Measurements from ENCODE around the gene SLC29A1.
A peak's percentile ranks its signal among the peaks of the same experiment; 100 is the strongest.
"Not testable (repeated sequence)": the region's sequence is repeated elsewhere in the genome, so short reads cannot be mapped to it uniquely, and the experiment has no call there.

SLC29A1 gene

DNA sequence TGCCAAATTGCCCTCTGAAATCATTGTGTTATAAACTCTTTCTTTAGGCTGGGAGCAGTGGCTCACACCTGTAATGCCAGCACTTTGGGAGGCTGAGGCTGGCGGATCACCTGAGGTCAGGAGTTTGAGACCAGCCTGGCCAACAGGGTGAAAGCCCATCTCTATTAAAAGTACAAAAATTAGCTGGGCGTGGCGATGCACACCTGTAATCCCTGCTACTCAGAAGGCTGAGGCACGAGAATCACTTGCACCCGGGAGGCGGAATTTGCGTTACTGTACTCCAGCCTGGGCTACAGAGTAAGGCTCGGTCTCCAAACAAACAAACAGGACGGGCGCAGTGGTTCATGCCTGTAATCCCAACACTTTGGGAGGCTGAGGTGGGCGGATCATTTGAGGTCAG is 27.0 kb upstream of the SLC29A1 start:
- not testable (repeated sequence) for DNase-seq

GRCh38 chr6:44198684-44199083 is 24.7 kb upstream of the SLC29A1 start:
- no peak for DNase-seq

DNA sequence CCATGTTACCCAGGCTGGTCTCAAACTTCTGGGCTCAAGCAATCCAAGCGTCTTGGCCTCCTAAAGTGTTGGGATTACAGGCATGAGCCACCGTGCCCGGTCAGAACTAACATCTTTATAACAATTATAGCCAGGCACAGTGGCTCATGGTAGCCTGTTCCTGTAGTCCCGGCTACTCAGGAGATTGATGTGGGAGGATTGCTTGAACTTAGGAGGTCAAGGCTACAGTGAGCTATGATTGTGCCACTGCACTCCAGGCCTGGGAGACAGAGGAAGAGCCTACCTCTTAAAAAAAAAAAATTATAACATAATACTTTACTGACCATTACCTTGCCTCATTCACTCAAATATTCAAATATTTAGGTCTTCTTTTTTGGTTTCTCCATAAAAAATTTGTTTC is 23.5 kb upstream of the SLC29A1 start:
- no peak for DNase-seq

- no peak for DNase-seq
These were observed 22.2 kb upstream of the SLC29A1 start for GRCh38 chr6:44201200-44201599.

GRCh38 chr6:44201638-44202303 is 21.6 kb upstream of the SLC29A1 start:
- DNase-seq = no peak

DNA sequence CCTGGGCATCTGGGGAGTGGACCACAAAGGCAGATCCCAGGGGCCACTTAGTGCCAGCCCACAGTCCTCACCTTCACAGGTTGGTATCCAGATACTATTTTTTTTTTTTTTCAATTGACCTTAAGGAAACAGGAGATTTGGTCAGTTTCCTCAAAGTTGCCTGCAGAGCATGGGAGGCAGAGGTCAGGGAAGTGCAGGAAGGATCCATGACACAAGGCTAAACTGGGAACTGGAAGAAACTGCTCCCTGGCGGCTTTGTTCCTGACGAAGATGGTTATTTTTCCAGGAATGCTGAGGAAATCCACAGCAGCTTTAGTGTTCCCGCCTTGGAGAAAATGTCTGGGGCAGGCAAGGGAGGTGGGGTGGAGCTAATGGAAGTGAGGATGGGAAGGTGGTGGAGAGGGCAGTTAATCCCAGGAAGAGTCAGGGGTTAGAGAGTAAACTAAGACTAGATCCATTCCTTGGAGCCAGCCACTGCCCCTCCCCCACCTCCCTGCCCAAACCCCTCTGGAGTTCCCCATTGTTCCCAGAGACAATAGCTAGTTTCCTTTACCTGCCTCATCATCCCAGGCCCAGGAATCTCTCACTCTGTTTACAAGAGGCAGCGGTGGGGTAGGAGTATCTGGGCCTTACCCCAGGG is 20.9 kb upstream of the SLC29A1 start:
- no peak for DNase-seq

DNA sequence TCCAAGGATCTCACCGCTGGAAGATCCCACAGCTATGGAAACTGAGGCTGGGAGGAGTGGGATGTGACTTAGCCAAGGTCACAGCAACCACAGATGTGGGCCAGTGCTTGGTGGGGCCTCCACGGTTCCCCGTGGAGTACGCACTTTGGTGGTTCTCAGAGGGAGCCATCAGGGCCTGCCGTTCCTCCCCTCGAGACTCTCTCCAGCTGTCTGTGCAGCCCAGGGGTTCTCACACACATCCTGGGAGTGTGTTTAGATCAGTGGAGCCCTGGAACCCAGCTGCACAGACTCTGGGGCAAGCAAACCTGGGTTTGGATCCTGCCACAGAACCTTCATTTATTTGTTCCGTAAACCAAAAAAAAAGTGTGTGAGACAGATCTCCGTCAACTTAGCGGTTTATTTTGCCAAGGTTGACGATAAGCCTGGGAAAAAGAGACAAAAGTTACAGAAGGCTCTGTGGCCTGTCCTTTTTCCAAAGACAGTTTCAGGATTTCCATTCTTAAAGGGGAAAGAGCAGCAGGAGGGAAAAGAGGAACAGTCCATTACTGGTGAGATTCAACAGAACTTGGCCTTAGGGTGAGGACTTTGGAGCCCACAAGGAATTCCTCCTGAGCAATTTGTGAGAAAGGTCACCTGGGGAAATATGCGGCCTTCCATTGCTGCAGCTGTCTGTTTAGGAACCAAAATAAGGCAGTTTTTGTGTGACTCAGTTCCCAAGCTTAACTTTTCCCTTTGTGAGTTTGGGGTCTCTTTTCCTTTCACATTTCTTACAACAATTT is 20.2 kb upstream of the SLC29A1 start:
- no peak for DNase-seq

GRCh38 chr6:44203955-44204354 is 19.4 kb upstream of the SLC29A1 start:
- no peak for DNase-seq

- no peak for DNase-seq
These were observed 15.4 kb upstream of the SLC29A1 start for GRCh38 chr6:44207966-44208365.

DNA sequence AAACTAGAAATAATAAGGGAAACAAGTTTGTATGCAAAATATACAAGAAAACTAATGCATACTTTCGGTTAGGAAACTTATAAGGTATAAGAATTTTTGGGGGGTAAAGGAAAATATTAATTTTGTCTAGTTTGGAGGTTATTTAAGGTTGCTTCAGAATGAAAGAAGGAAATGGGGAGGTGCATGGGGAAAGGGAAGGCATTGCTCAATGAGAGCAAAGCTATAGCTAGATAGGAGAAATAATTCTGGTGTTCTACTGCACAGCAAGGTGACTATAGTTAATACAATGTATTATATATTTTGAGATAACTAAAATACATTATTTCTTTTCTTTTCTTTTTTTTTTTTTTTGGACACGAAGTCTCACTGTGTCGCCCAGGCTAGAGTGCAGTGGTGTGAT is 12.1 kb upstream of the SLC29A1 start:
- DNase-seq = no peak

- no peak for DNase-seq
These were observed 9.1 kb upstream of the SLC29A1 start for GRCh38 chr6:44214307-44214706.

DNA sequence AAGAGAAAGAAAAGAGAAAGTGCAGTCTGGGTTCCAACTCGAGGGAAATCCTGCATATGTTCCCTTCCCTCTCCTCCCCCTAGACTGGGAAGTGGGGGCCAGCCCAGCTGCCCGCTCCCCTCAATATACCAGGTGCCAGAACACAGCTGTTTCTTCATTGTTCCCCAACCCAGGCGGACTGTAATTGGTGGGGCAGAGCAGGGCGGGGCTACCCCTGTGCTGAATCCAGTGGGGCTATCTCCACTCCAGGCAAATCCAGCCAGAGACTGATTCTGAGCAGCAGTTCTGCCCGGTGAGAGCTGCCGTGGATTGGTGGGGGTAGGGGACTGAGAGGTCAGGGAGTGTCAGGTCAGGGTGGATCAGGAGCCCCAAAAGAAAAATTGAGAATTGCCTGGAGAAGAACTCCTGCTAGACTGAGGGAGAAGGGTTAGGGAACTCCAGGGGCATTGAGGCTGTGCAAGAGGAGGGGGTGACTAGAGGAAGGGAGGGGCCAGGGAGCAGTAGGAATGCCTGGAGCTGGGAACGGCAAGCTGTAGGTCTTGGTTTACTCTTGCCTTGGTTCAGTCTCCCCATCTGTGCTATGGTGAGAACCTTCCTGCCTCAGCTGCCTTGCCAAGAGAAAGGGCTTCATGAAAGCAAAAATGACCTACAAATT is 6.6 kb upstream of the SLC29A1 start, which contains the start of gene MYMX:
Gene MYMX, plus strand, starts transcription at position 250 of the 655 bp plus-strand sequence. CDS start 546 bp downstream, outside the sequence.
- no peak for DNase-seq

- DNase-seq = no peak
These were observed 5.9 kb upstream of the SLC29A1 start for GRCh38 chr6:44217332-44218143.

GRCh38 chr6:44219053-44219814 is 4.2 kb upstream of the SLC29A1 start:
- peak in 1 of 2 experiments; percentile 24 for DNase-seq

- DNase-seq = no peak
These were observed 3.3 kb upstream of the SLC29A1 start for GRCh38 chr6:44219815-44220784.

GRCh38 chr6:44220913-44221290 is 2.5 kb upstream of the SLC29A1 start:
- no peak for DNase-seq

GRCh38 chr6:44221291-44221960 is 2.0 kb upstream of the SLC29A1 start:
- no peak for DNase-seq

DNA sequence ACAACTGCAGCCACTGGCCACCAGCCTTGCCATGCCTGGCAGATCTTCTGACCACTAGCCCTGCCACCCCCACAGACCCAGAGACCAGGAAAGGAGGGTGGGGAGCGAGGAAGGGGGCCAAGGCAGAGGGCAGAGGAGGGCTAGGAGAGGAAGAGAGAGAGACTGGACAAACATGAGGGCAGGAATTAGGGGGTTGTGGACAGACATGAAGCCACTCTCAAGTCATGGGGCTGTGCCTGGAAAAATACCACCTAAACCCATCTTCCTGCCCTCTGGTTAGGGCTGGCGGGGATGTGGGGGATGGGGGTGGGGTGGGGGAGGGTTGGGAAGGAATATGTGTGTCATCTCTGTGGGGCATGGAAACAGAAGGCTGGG is 1.4 kb upstream of the SLC29A1 start:
- DNase-seq = no peak

- DNase-seq = no peak
These were observed 693 bp upstream of the SLC29A1 start for GRCh38 chr6:44222486-44223318.
